ENCODE measurements around the gene RAB36. TPM values are rescaled to one million over a fixed set of nuclear protein-coding genes. Genes with fewer than 3 reads are reported as not detected.
"Not testable (repeated sequence)": the region's sequence is repeated elsewhere in the genome, so short reads cannot be mapped to it uniquely, and the experiment has no call there.

RAB36 gene
- total RNA-seq, 1 donor from 2014 or later: 3.8 TPM

- Histone ChIP-seq H3K4me3 (no peak overlapping the region), H3K27me3 (no peaks in the 10 kb centered on the region), H3K27ac (no peak overlapping the region), H3K36me3 (no peaks in the 10 kb centered on the region), H3K4me1 (no peaks in the 10 kb centered on the region), H3K9me3 (no peaks in the 10 kb centered on the region)
- TF ChIP-seq CTCF (IDR thresholded peaks at IDR 0.05): no peak
- intact Hi-C loops (cut with DNase I): no loop called here
- ATAC-seq (no peak), DNase-seq (no peak)
Measured at GRCh38 chr22:23133922-23134321, 11.4 kb upstream of the RAB36 start.

- H3K4me1 ChIP-seq; intact Hi-C loops (cut with DNase I); H3K9me3 ChIP-seq; H3K27me3 ChIP-seq; DNase-seq; H3K36me3 ChIP-seq; ATAC-seq; H3K4me3 ChIP-seq: not testable (repeated sequence)
- peak overlapping the region; percentile 24 for H3K27ac ChIP-seq
Measured at GRCh38 chr22:23136991-23137390, 8.3 kb upstream of the RAB36 start.

GRCh38 chr22:23137468-23137867 lies 7.8 kb upstream of the RAB36 start:
- no peak overlapping the region for H3K4me3 ChIP-seq
- peaks cover 6% of the 10 kb centered on the region for H3K4me1 ChIP-seq
- ATAC-seq: no peak
- DNase-seq: no peak
- no peaks in the 10 kb centered on the region for H3K36me3 ChIP-seq
- no peak for TF ChIP-seq CTCF (IDR thresholded peaks at IDR 0.05)
- H3K9me3 ChIP-seq: no peaks in the 10 kb centered on the region
- intact Hi-C loops (cut with DNase I): no loop called here
- H3K27me3 ChIP-seq: no peaks in the 10 kb centered on the region
- H3K27ac ChIP-seq: peak overlapping the region; percentile 24

- peaks cover 9% of the 10 kb centered on the region for H3K4me1 ChIP-seq
- H3K27me3 ChIP-seq: no peaks in the 10 kb centered on the region
- DNase-seq: no peak
- intact Hi-C loops (cut with DNase I): no loop called here
- peak; percentile 10 for ATAC-seq
- no peaks in the 10 kb centered on the region for H3K9me3 ChIP-seq
- no peak for TF ChIP-seq CTCF (IDR thresholded peaks at IDR 0.05)
- no peaks in the 10 kb centered on the region for H3K36me3 ChIP-seq
- no peak overlapping the region for H3K4me3 ChIP-seq
- peak overlapping the region; percentile 56 for H3K27ac ChIP-seq
Measured at GRCh38 chr22:23137905-23138561, 7.2 kb upstream of the RAB36 start.

GRCh38 chr22:23138584-23139435 lies 6.5 kb upstream of the RAB36 start:
- Histone ChIP-seq H3K4me3 (no peak overlapping the region), H3K27me3 (no peaks in the 10 kb centered on the region), H3K36me3 (no peaks in the 10 kb centered on the region), H3K9me3 (no peaks in the 10 kb centered on the region), H3K4me1 (peaks cover 9% of the 10 kb centered on the region), H3K27ac (peak overlapping the region; percentile 56)
- intact Hi-C loops (cut with DNase I): no loop called here
- DNase-seq: no peak
- TF ChIP-seq CTCF (IDR thresholded peaks at IDR 0.05): no peak
- no peak for ATAC-seq

GRCh38 chr22:23140385-23140784 lies 4.9 kb upstream of the RAB36 start:
- Histone ChIP-seq H3K36me3 (no peaks in the 10 kb centered on the region), H3K27me3 (no peaks in the 10 kb centered on the region), H3K4me3 (no peak overlapping the region), H3K27ac (no peak overlapping the region), H3K4me1 (peaks cover 17% of the 10 kb centered on the region), H3K9me3 (no peaks in the 10 kb centered on the region)
- no peak for TF ChIP-seq CTCF (IDR thresholded peaks at IDR 0.05)
- DNase-seq (no peak), ATAC-seq (no peak)
- intact Hi-C loops (cut with DNase I): no loop called here
